ENCODE measurements around the gene OTOF. TPM values are rescaled to one million over a fixed set of nuclear protein-coding genes. Genes with fewer than 3 reads are reported as not detected.

Gene OTOF
- total RNA-seq, 1 donor from 2014 or later = not detected

- no peak overlapping the region for H3K27ac Mint-ChIP-seq
- H3K27me3 Mint-ChIP-seq = peaks cover 9% of the 10 kb centered on the region
- H3K4me3 Mint-ChIP-seq = no peak overlapping the region
- POLR2A ChIA-PET = no interaction called here
- H3K9me3 Mint-ChIP-seq = no peaks in the 10 kb centered on the region
- ATAC-seq (ENCODE audit: low read depth) (no peak), DNase-seq (no peak)
- TF ChIP-seq CTCF (IDR thresholded peaks at IDR 0.05) = no peak
- intact Hi-C loops (cut with micrococcal nuclease) = no loop called here
- CTCF ChIA-PET = interaction anchor here (0.5 kb wide), 1 partner anchor 35 kb away, joined by 3 read pairs; no protein-coding TSS in a partner anchor
- H3K36me3 Mint-ChIP-seq (ENCODE audit: low read depth) = no peaks in the 10 kb centered on the region
- H3K4me1 Mint-ChIP-seq = no peaks in the 10 kb centered on the region
Observed at GRCh38 chr2:26432363-26432762, 45.6 kb downstream of the OTOF start.

- no peaks in the 10 kb centered on the region for H3K36me3 Mint-ChIP-seq (ENCODE audit: low read depth)
- H3K27ac Mint-ChIP-seq = no peak overlapping the region
- H3K27me3 Mint-ChIP-seq = peaks cover 9% of the 10 kb centered on the region
- ChIA-PET POLR2A (no interaction called here), CTCF (no interaction called here)
- ATAC-seq (ENCODE audit: low read depth) (no peak), DNase-seq (no peak)
- intact Hi-C loops (cut with micrococcal nuclease) = no loop called here
- no peaks in the 10 kb centered on the region for H3K9me3 Mint-ChIP-seq
- no peaks in the 10 kb centered on the region for H3K4me1 Mint-ChIP-seq
- no peak overlapping the region for H3K4me3 Mint-ChIP-seq
- TF ChIP-seq CTCF (IDR thresholded peaks at IDR 0.05) = no peak
Observed at GRCh38 chr2:26430826-26431225, 47.1 kb downstream of the OTOF start.

- Mint-ChIP-seq H3K4me3 (no peak overlapping the region), H3K9me3 (no peaks in the 10 kb centered on the region), H3K27ac (no peak overlapping the region), H3K4me1 (no peaks in the 10 kb centered on the region), H3K27me3 (peaks cover 9% of the 10 kb centered on the region), H3K36me3 (ENCODE audit: low read depth) (no peaks in the 10 kb centered on the region)
- ATAC-seq (ENCODE audit: low read depth) (no peak), DNase-seq (no peak)
- TF ChIP-seq CTCF (IDR thresholded peaks at IDR 0.05) = no peak
- ChIA-PET POLR2A (no interaction called here), CTCF (no interaction called here)
- intact Hi-C loops (cut with micrococcal nuclease) = no loop called here
Observed at GRCh38 chr2:26429779-26430578, 47.9 kb downstream of the OTOF start.

- ATAC-seq (ENCODE audit: low read depth) (no peak), DNase-seq (no peak)
- Mint-ChIP-seq H3K27me3 (peaks cover 8% of the 10 kb centered on the region), H3K9me3 (no peaks in the 10 kb centered on the region), H3K4me3 (no peak overlapping the region), H3K27ac (no peak overlapping the region), H3K4me1 (no peaks in the 10 kb centered on the region), H3K36me3 (ENCODE audit: low read depth) (no peaks in the 10 kb centered on the region)
- CTCF ChIA-PET = no interaction called here
- POLR2A ChIA-PET = no interaction called here
- no peak for TF ChIP-seq CTCF (IDR thresholded peaks at IDR 0.05)
- intact Hi-C loops (cut with micrococcal nuclease) = no loop called here
Observed at GRCh38 chr2:26428846-26429245, 49.1 kb downstream of the OTOF start.

- CTCF ChIA-PET = no interaction called here
- no peaks in the 10 kb centered on the region for H3K27me3 Mint-ChIP-seq
Observed at GRCh38 chr2:26424221-26424620, 53.7 kb downstream of the OTOF start.

More at GRCh38 chr2:26424221-26424620, 53.7 kb downstream of the OTOF start:
- TF ChIP-seq CTCF (IDR thresholded peaks at IDR 0.05) = no peak
- ATAC-seq (ENCODE audit: low read depth) (no peak), DNase-seq (no peak)
- Mint-ChIP-seq H3K27ac (no peak overlapping the region), H3K4me1 (no peaks in the 10 kb centered on the region), H3K9me3 (no peaks in the 10 kb centered on the region), H3K36me3 (ENCODE audit: low read depth) (no peaks in the 10 kb centered on the region), H3K4me3 (no peak overlapping the region)
- intact Hi-C loops (cut with micrococcal nuclease) = no loop called here
- POLR2A ChIA-PET = no interaction called here
